ENCODE results near the gene ROPN1B. TPM values are rescaled to one million over a fixed set of nuclear protein-coding genes. Genes with fewer than 3 reads are reported as not detected.

The ROPN1B gene
- total RNA-seq, 1 experiment from 2014 or later = not detected

GRCh38 chr3:126016616-126017015, 47.6 kb downstream of the ROPN1B start:
- no peak overlapping the region for H3K4me3 Mint-ChIP-seq (ENCODE audit: unreplicated experiment)
- H3K36me3 Mint-ChIP-seq (ENCODE audit: insufficient read depth, unreplicated experiment) = peaks cover 32% of the 10 kb centered on the region
- intact Hi-C loops (cut with micrococcal nuclease) = no loop called here
- no peaks in the 10 kb centered on the region for H3K9me3 Mint-ChIP-seq (ENCODE audit: unreplicated experiment)
- TF ChIP-seq, protein P1, sequence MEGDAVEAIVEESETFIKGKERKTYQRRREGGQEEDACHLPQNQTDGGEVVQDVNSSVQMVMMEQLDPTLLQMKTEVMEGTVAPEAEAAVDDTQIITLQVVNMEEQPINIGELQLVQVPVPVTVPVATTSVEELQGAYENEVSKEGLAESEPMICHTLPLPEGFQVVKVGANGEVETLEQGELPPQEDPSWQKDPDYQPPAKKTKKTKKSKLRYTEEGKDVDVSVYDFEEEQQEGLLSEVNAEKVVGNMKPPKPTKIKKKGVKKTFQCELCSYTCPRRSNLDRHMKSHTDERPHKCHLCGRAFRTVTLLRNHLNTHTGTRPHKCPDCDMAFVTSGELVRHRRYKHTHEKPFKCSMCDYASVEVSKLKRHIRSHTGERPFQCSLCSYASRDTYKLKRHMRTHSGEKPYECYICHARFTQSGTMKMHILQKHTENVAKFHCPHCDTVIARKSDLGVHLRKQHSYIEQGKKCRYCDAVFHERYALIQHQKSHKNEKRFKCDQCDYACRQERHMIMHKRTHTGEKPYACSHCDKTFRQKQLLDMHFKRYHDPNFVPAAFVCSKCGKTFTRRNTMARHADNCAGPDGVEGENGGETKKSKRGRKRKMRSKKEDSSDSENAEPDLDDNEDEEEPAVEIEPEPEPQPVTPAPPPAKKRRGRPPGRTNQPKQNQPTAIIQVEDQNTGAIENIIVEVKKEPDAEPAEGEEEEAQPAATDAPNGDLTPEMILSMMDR (IDR thresholded peaks at IDR 0.05; ENCODE audit: unreplicated experiment) = no peak
- no TSS peak for BruUV-seq (replicated peaks)
- no peaks in the 10 kb centered on the region for H3K27me3 Mint-ChIP-seq (ENCODE audit: insufficient read depth, unreplicated experiment)
- no peak overlapping the region for H3K27ac Mint-ChIP-seq (ENCODE audit: low read depth, unreplicated experiment)
- no peak for DNase-seq (ENCODE audit: unreplicated experiment)
- ChIA-PET POLR2A (no interaction called here), CTCF (interaction anchor here (0.6 to 0.7 kb wide), 2 partner anchors 110 to 414 kb away, joined by 3 to 4 read pairs; no protein-coding TSS in a partner anchor)
- H3K4me1 Mint-ChIP-seq (ENCODE audit: insufficient read depth, unreplicated experiment) = peaks cover 6% of the 10 kb centered on the region

- no peak overlapping the region for H3K4me3 Mint-ChIP-seq (ENCODE audit: unreplicated experiment)
- H3K27me3 Mint-ChIP-seq (ENCODE audit: insufficient read depth, unreplicated experiment) = no peaks in the 10 kb centered on the region
- H3K9me3 Mint-ChIP-seq (ENCODE audit: unreplicated experiment) = no peaks in the 10 kb centered on the region
- H3K27ac Mint-ChIP-seq (ENCODE audit: low read depth, unreplicated experiment) = no peak overlapping the region
- peaks cover 6% of the 10 kb centered on the region for H3K4me1 Mint-ChIP-seq (ENCODE audit: insufficient read depth, unreplicated experiment)
- intact Hi-C loops (cut with micrococcal nuclease) = no loop called here
- BruUV-seq (replicated peaks) = no TSS peak
- H3K36me3 Mint-ChIP-seq (ENCODE audit: insufficient read depth, unreplicated experiment) = peaks cover 32% of the 10 kb centered on the region
- POLR2A ChIA-PET = no interaction called here
- DNase-seq (ENCODE audit: unreplicated experiment) = no peak
- CTCF ChIA-PET = no interaction called here
- TF ChIP-seq, protein P1 (IDR thresholded peaks at IDR 0.05; ENCODE audit: unreplicated experiment) = no peak
Measured at GRCh38 chr3:126017362-126017761, 48.4 kb downstream of the ROPN1B start.

DNA sequence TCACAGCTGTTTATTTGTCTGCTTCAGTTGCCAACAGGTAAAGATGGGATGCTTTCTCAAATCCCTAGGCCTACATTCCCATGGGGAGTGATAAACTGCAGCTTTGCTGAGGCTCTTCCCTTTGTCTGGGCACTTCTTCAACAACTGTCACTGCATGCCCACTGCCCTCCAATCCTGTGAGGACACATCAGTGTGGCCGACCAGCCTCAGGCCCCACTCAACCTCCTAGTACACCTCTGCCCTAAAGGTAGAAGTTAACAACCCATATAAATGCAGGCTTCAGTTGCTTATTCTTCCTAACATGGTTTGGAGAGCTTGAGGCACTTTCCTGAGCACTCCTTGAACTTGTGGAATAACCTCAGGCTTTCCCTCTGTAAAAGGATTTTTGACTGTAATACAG, 49.6 kb downstream of the ROPN1B start:
- Mint-ChIP-seq H3K27ac (ENCODE audit: low read depth, unreplicated experiment) (no peak overlapping the region), H3K4me3 (ENCODE audit: unreplicated experiment) (no peak overlapping the region), H3K9me3 (ENCODE audit: unreplicated experiment) (no peaks in the 10 kb centered on the region), H3K27me3 (ENCODE audit: insufficient read depth, unreplicated experiment) (no peaks in the 10 kb centered on the region), H3K4me1 (ENCODE audit: insufficient read depth, unreplicated experiment) (peaks cover 6% of the 10 kb centered on the region), H3K36me3 (ENCODE audit: insufficient read depth, unreplicated experiment) (peaks cover 30% of the 10 kb centered on the region)
- DNase-seq (ENCODE audit: unreplicated experiment) = no peak
- ChIA-PET POLR2A (interaction anchor here (0.7 kb wide), 1 partner anchor 340 kb away, joined by 3 read pairs; no protein-coding TSS in a partner anchor), CTCF (interaction anchor here (1.3 kb wide), 1 partner anchor 47 kb away, joined by 3 read pairs; no protein-coding TSS in a partner anchor)
- intact Hi-C loops (cut with micrococcal nuclease) = no loop called here
- no TSS peak for BruUV-seq (replicated peaks)
- TF ChIP-seq, protein P1 (IDR thresholded peaks at IDR 0.05; ENCODE audit: unreplicated experiment) = no peak

- H3K27me3 Mint-ChIP-seq (ENCODE audit: insufficient read depth, unreplicated experiment) = no peaks in the 10 kb centered on the region
- peaks cover 26% of the 10 kb centered on the region for H3K36me3 Mint-ChIP-seq (ENCODE audit: insufficient read depth, unreplicated experiment)
- ChIA-PET CTCF (interaction anchor here (1.3 kb wide), 1 partner anchor 48 kb away, joined by 3 read pairs; no protein-coding TSS in a partner anchor), POLR2A (interaction anchor here (0.7 kb wide), 1 partner anchor 339 kb away, joined by 3 read pairs; no protein-coding TSS in a partner anchor)
- no peak overlapping the region for H3K4me3 Mint-ChIP-seq (ENCODE audit: unreplicated experiment)
- TF ChIP-seq, protein P1 (IDR thresholded peaks at IDR 0.05; ENCODE audit: unreplicated experiment) = no peak
- intact Hi-C loops (cut with micrococcal nuclease) = no loop called here
- H3K9me3 Mint-ChIP-seq (ENCODE audit: unreplicated experiment) = no peaks in the 10 kb centered on the region
- DNase-seq (ENCODE audit: unreplicated experiment) = no peak
- no TSS peak for BruUV-seq (replicated peaks)
- peaks cover 6% of the 10 kb centered on the region for H3K4me1 Mint-ChIP-seq (ENCODE audit: insufficient read depth, unreplicated experiment)
- H3K27ac Mint-ChIP-seq (ENCODE audit: low read depth, unreplicated experiment) = no peak overlapping the region
Measured at GRCh38 chr3:126018995-126019394, 50.0 kb downstream of the ROPN1B start.

Measured in MCF 10A (cell line).